ENCODE data around the gene ANKRD49. TPM values are rescaled to one million over a fixed set of nuclear protein-coding genes. Genes with fewer than 3 reads are reported as not detected.
A peak's percentile ranks its signal among the peaks of the same experiment; 100 is the strongest.

ANKRD49 gene
- total RNA-seq, 1 donor from 2014 or later, result 4.4 TPM

- Histone ChIP-seq H3K36me3 (no peaks in the 10 kb centered on the region), H3K27ac (replicated peaks) (no peak overlapping the region), H3K4me3 (no peak overlapping the region), H3K4me1 (peaks cover 7% of the 10 kb centered on the region), H3K9me3 (replicated peaks) (no peaks in the 10 kb centered on the region), H3K27me3 (ENCODE audit: low read depth) (peaks cover 10% of the 10 kb centered on the region)
- TF ChIP-seq, protein P1, sequence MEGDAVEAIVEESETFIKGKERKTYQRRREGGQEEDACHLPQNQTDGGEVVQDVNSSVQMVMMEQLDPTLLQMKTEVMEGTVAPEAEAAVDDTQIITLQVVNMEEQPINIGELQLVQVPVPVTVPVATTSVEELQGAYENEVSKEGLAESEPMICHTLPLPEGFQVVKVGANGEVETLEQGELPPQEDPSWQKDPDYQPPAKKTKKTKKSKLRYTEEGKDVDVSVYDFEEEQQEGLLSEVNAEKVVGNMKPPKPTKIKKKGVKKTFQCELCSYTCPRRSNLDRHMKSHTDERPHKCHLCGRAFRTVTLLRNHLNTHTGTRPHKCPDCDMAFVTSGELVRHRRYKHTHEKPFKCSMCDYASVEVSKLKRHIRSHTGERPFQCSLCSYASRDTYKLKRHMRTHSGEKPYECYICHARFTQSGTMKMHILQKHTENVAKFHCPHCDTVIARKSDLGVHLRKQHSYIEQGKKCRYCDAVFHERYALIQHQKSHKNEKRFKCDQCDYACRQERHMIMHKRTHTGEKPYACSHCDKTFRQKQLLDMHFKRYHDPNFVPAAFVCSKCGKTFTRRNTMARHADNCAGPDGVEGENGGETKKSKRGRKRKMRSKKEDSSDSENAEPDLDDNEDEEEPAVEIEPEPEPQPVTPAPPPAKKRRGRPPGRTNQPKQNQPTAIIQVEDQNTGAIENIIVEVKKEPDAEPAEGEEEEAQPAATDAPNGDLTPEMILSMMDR (IDR thresholded peaks at IDR 0.05; ENCODE audit: borderline replicate concordance), result no peak
- DNase-seq, result no peak
- intact Hi-C loops (cut with micrococcal nuclease), result loop anchor here (10.0 kb wide), 1 partner anchor 613 kb away; no protein-coding TSS in a partner anchor
These were observed 13.7 kb downstream of the ANKRD49 start for GRCh38 chr11:94507485-94507884.

GRCh38 chr11:94511932-94512781 is 18.4 kb downstream of the ANKRD49 start, which contains the start of gene C11orf97:
TSS of gene C11orf97 (plus strand) at chr11:94512461. CDS start at chr11:94512529, 68 bp downstream.
- H3K4me3 ChIP-seq, result peak within 1 kb of the TSS; percentile 65
- TF ChIP-seq, protein P1 (IDR thresholded peaks at IDR 0.05; ENCODE audit: borderline replicate concordance), result no peak
- H3K27me3 ChIP-seq (ENCODE audit: low read depth), result peaks cover 26% of the 10 kb centered on the region
- peak; percentile 46 for DNase-seq
- no peaks in the 10 kb centered on the region for H3K9me3 ChIP-seq (replicated peaks)
- intact Hi-C loops (cut with micrococcal nuclease), result no loop called here
- peaks cover 12% of the 10 kb centered on the region for H3K4me1 ChIP-seq
- no peak within 1 kb of the TSS for H3K27ac ChIP-seq (replicated peaks)
- no peaks in the 10 kb centered on the region for H3K36me3 ChIP-seq

- no peak overlapping the region for H3K27ac ChIP-seq (replicated peaks)
- H3K4me3 ChIP-seq, result no peak overlapping the region
- intact Hi-C loops (cut with micrococcal nuclease), result no loop called here
- TF ChIP-seq, protein P1 (IDR thresholded peaks at IDR 0.05; ENCODE audit: borderline replicate concordance), result no peak
- no peaks in the 10 kb centered on the region for H3K9me3 ChIP-seq (replicated peaks)
- H3K36me3 ChIP-seq, result no peaks in the 10 kb centered on the region
- no peak for DNase-seq
- H3K27me3 ChIP-seq (ENCODE audit: low read depth), result peaks cover 26% of the 10 kb centered on the region
- peaks cover 12% of the 10 kb centered on the region for H3K4me1 ChIP-seq
These were observed 19.3 kb downstream of the ANKRD49 start for GRCh38 chr11:94513091-94513490.

DNA sequence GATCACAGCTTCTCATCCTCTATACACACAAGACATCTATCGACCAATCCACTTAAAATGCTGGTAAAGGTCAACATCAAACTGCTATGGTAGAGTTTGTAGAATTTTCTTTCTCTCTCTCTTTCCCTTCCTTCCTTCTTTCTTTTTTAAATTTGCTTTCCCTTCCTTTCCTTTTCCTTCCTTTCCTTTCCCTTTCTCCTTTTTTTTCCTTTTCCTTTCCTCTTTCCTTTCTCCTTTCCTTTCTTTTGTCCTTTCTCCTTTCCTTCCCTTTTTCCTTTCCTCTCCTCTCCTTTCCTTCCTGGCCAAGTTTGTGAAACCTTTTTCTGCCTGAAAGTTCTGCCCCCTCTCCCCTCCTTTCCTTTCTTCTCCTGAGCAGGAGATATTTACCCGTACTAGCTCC is 21.6 kb downstream of the ANKRD49 start:
- no peak overlapping the region for H3K4me3 ChIP-seq

GRCh38 chr11:94516725-94517124 is 22.9 kb downstream of the ANKRD49 start:
- intact Hi-C loops (cut with micrococcal nuclease), result no loop called here
- no peaks in the 10 kb centered on the region for H3K9me3 ChIP-seq (replicated peaks)

More for the DNA sequence above, 21.6 kb downstream of the ANKRD49 start:
- TF ChIP-seq, protein P1 (IDR thresholded peaks at IDR 0.05; ENCODE audit: borderline replicate concordance), result no peak
- Histone ChIP-seq H3K27me3 (ENCODE audit: low read depth) (peaks cover 26% of the 10 kb centered on the region), H3K27ac (replicated peaks) (no peak overlapping the region), H3K36me3 (no peaks in the 10 kb centered on the region), H3K9me3 (replicated peaks) (no peaks in the 10 kb centered on the region), H3K4me1 (peaks cover 16% of the 10 kb centered on the region)
- intact Hi-C loops (cut with micrococcal nuclease), result no loop called here
- DNase-seq, result no peak

More at GRCh38 chr11:94516725-94517124, 22.9 kb downstream of the ANKRD49 start:
- no peaks in the 10 kb centered on the region for H3K36me3 ChIP-seq
- H3K4me3 ChIP-seq, result no peak overlapping the region
- TF ChIP-seq, protein P1 (IDR thresholded peaks at IDR 0.05; ENCODE audit: borderline replicate concordance), result no peak
- H3K27me3 ChIP-seq (ENCODE audit: low read depth), result peaks cover 22% of the 10 kb centered on the region
- H3K4me1 ChIP-seq, result peaks cover 16% of the 10 kb centered on the region
- no peak overlapping the region for H3K27ac ChIP-seq (replicated peaks)
- DNase-seq, result no peak

Measured in left ventricle myocardium inferior (tissue), 1 donor.